GM03348 (cell line): ENCODE results near the gene MAX.
"Not testable (repeated sequence)": the region's sequence is repeated elsewhere in the genome, so short reads cannot be mapped to it uniquely, and the experiment has no call there.

Experiments
- DNase-seq: peaks from one replicate; pipeline ENCODE4 v3.0.0; 2012; ENCODE audit warnings: low spot score

MAX gene

GRCh38 chr14:65104791-65105190 lies 2.5 kb upstream of the MAX start:
- DNase-seq: no peak

GRCh38 chr14:65103150-65103760 lies 938 bp upstream of the MAX start:
- peak; percentile 44 for DNase-seq

GRCh38 chr14:65101631-65102440 lies 481 bp downstream of the MAX start:
- DNase-seq: peak; percentile 21

GRCh38 chr14:65100922-65101541 lies 1.3 kb downstream of the MAX start:
- no peak for DNase-seq

- DNase-seq: peak; percentile 26
Observed at GRCh38 chr14:65098586-65098985, 3.7 kb downstream of the MAX start.

- peak; percentile 35 for DNase-seq
Observed at GRCh38 chr14:65096323-65097089, 5.8 kb downstream of the MAX start.

GRCh38 chr14:65095633-65096205 lies 6.6 kb downstream of the MAX start:
- DNase-seq: peak; percentile 70

- no peak for DNase-seq
Observed at GRCh38 chr14:65092349-65092748, 10.0 kb downstream of the MAX start.

- DNase-seq: not testable (repeated sequence)
Observed at GRCh38 chr14:65087835-65088234, 14.5 kb downstream of the MAX start.

GRCh38 chr14:65086686-65087085 lies 15.6 kb downstream of the MAX start:
- DNase-seq: not testable (repeated sequence)

- DNase-seq: no peak
Observed at GRCh38 chr14:65084554-65085505, 17.5 kb downstream of the MAX start.

- DNase-seq: no peak
Observed at GRCh38 chr14:65082930-65083329, 19.4 kb downstream of the MAX start.

- DNase-seq: no peak
Observed at GRCh38 chr14:65080960-65081747, 21.2 kb downstream of the MAX start.

- DNase-seq: no peak
Observed at GRCh38 chr14:65079768-65080167, 22.5 kb downstream of the MAX start.

GRCh38 chr14:65079201-65079600 lies 23.1 kb downstream of the MAX start:
- DNase-seq: no peak

GRCh38 chr14:65077318-65077717 lies 25.0 kb downstream of the MAX start:
- DNase-seq: no peak

GRCh38 chr14:65075628-65076325 lies 26.5 kb downstream of the MAX start:
- DNase-seq: no peak

- no peak for DNase-seq
Observed at GRCh38 chr14:65074449-65075150, 27.7 kb downstream of the MAX start.
